IMR-90 (cell line): ENCODE data around the gene CMIP. TPM values are rescaled to one million over a fixed set of nuclear protein-coding genes. Genes with fewer than 3 reads are reported as not detected.

Experiments
- ATAC-seq: fragments of 200-7000 bp; cut with Tn5 transposase; 2 replicates; pipeline ENCODE4 v1.9.1; 2020; ENCODE audit warnings: low read depth, mild to moderate bottlenecking, moderate library complexity
- BruUV-seq: library from RNA; stranded (reverse); fragments of 400-500 nt; replicated peaks from 2 replicates; lab custom pipeline; 2021; lab: Mats Ljungman, UMichigan
- CTCF ChIA-PET: fragments of 300-600 bp; formaldehyde crosslinking; extraction: SDS; loops from one replicate; lab custom pipeline; 2021; ENCODE audit warnings: antibody characterized with exemption; lab: Yijun Ruan, JAX
- POLR2A ChIA-PET: fragments of 300-600 bp; sonication (Branson Sonifier 250); formaldehyde crosslinking; loops from one replicate; lab custom pipeline; 2022; ENCODE audit warnings: antibody characterized with exemption; ENCODE audit not compliant: unreplicated experiment; lab: Charles Lee
- DNase-seq: peaks from one replicate; pipeline ENCODE4 v3.0.0; 2013
- H2AFZ ChIP-seq: replicated peaks from 2 replicates; pipeline ENCODE3; 2013; ENCODE audit warnings: low read length, mild to moderate bottlenecking; ENCODE audit not compliant: poor library complexity
- H2AK5ac ChIP-seq: 2 replicates; pipeline ENCODE4 v1.6.1; 2013; ENCODE audit warnings: low read depth, low read length, inconsistent platforms
- H2AK9ac ChIP-seq: replicated peaks from 2 replicates; pipeline ENCODE3; 2013; ENCODE audit warnings: mild to moderate bottlenecking, low read depth, low read length, moderate library complexity; ENCODE audit not compliant: poor library complexity
- H2BK120ac ChIP-seq: 2 replicates; pipeline ENCODE4 v1.6.1; 2013; ENCODE audit warnings: low read depth, low read length, inconsistent platforms
- H2BK15ac ChIP-seq: 3 replicates; pipeline ENCODE4 v1.6.1; 2013; ENCODE audit warnings: low read depth, low read length, inconsistent platforms
- H2BK20ac ChIP-seq: 2 replicates; pipeline ENCODE4 v1.6.1; 2013; ENCODE audit warnings: low read depth, mild to moderate bottlenecking, inconsistent platforms, low read length, moderate library complexity
- H2BK5ac ChIP-seq: 2 replicates; pipeline ENCODE4 v1.6.1; 2013; ENCODE audit warnings: mild to moderate bottlenecking, low read depth, low read length, inconsistent platforms; ENCODE audit not compliant: poor library complexity, severe bottlenecking
- H3K14ac ChIP-seq: replicated peaks from 2 replicates; pipeline ENCODE4 v1.6.1; 2013; ENCODE audit warnings: low read depth, low read length, inconsistent platforms
- H3K18ac ChIP-seq: 2 replicates; pipeline ENCODE4 v1.6.1; 2013; ENCODE audit warnings: low read depth, low read length, control low read depth
- H3K23ac ChIP-seq: 2 replicates; pipeline ENCODE4 v1.6.1; 2013; ENCODE audit warnings: low read depth, low read length, inconsistent platforms
- H3K27ac ChIP-seq: 2 replicates; pipeline ENCODE4 v1.5.1; 2013; ENCODE audit warnings: mild to moderate bottlenecking, control low read depth, low read length; ENCODE audit not compliant: insufficient read depth
- H3K27me3 ChIP-seq: 2 replicates; pipeline ENCODE4 v1.6.1; 2013; ENCODE audit warnings: low read length; ENCODE audit not compliant: control insufficient read depth, insufficient read depth
- H3K36me3 ChIP-seq: 2 replicates; pipeline ENCODE4 v1.6.1; 2013; ENCODE audit warnings: low read length, mixed read lengths; ENCODE audit not compliant: control insufficient read depth, insufficient read depth
- H3K4ac ChIP-seq: 2 replicates; pipeline ENCODE4 v1.6.1; 2013; ENCODE audit warnings: low read depth, low read length, inconsistent platforms
- H3K4me1 ChIP-seq: 2 replicates; pipeline ENCODE4 v1.6.1; 2013; ENCODE audit warnings: low read length, mixed read lengths; ENCODE audit not compliant: control insufficient read depth, insufficient read depth
- H3K4me2 ChIP-seq: 2 replicates; pipeline ENCODE4 v1.6.1; 2013; ENCODE audit warnings: low read depth, mild to moderate bottlenecking, control low read depth, low read length, moderate library complexity
- H3K4me3 ChIP-seq: 2 replicates; pipeline ENCODE4 v1.5.1; 2013; ENCODE audit warnings: low read depth, mild to moderate bottlenecking, control low read depth, low read length, moderate library complexity; ENCODE audit not compliant: insufficient read depth
- H3K56ac ChIP-seq: 2 replicates; pipeline ENCODE4 v1.6.1; 2013; ENCODE audit warnings: low read length, inconsistent platforms; ENCODE audit not compliant: insufficient read depth; ENCODE audit errors: extremely low read depth
- H3K79me1 ChIP-seq, 2 experiments: 2 replicates each; pipeline ENCODE4 v1.6.1; 2013; ENCODE audit warnings: low read length in 2 of 2, inconsistent platforms in 1 of 2, low read depth in 1 of 2
- H3K9ac ChIP-seq: 2 replicates; pipeline ENCODE4 v1.6.1; 2013; ENCODE audit warnings: low read depth, low read length, control low read depth
- H3K9me1 ChIP-seq: 2 replicates; pipeline ENCODE4 v1.6.1; 2013; ENCODE audit warnings: low read length, inconsistent platforms; ENCODE audit not compliant: insufficient read depth
- H3K9me3 ChIP-seq: 2 replicates; pipeline ENCODE4 v1.6.1; 2013; ENCODE audit warnings: low read length; ENCODE audit not compliant: control insufficient read depth, insufficient read depth
- H4K20me1 ChIP-seq: 2 replicates; pipeline ENCODE4 v1.6.1; 2013; ENCODE audit warnings: low read length, inconsistent platforms; ENCODE audit not compliant: insufficient read depth
- H4K5ac ChIP-seq: 2 replicates; pipeline ENCODE4 v1.6.1; 2013; ENCODE audit warnings: mild to moderate bottlenecking, low read depth, low read length, control low read depth
- H4K8ac ChIP-seq, 2 experiments: 2 replicates each; pipeline ENCODE4 v1.6.1; 2013; ENCODE audit warnings: low read depth in 2 of 2, low read length in 2 of 2, control low read depth in 1 of 2, inconsistent platforms in 1 of 2
- H4K91ac ChIP-seq: 2 replicates; pipeline ENCODE4 v1.6.1; 2013; ENCODE audit warnings: low read depth, low read length, inconsistent platforms; ENCODE audit not compliant: insufficient read depth
- CHD1 ChIP-seq: IDR thresholded peaks from 2 replicates; pipeline ENCODE4 v1.6.1; 2012; ENCODE audit warnings: low read depth, low read length, improper control_type of control experiment
- WGBS, 2 experiments: methylation state at CpG; one replicate each; pipeline versions ENCODE4 v1.1.5 to v1.1.7; 2013; ENCODE audit warnings: missing lambda C conversion rate in 2 of 2; ENCODE audit not compliant: insufficient read length in 1 of 2; ENCODE audit errors: extremely low coverage in 2 of 2; 5-methylcytosine and 5-hydroxymethylcytosine counted together
- dilution Hi-C: fragments of 300-500 bp; cut with HindIII; formaldehyde crosslinking; loops from one replicate; pipeline ENCODE4 v1.14.3; 2018; ENCODE audit warnings: low sequenced_read_pairs; ENCODE audit not compliant: unreplicated experiment
- in situ Hi-C: fragments of 300-500 bp; cut with MboI; formaldehyde crosslinking; loops from 3 replicates; pipeline ENCODE4 v1.14.3; 2019; ENCODE audit warnings: low sequenced_read_pairs, inconsistent platforms, mixed read lengths
- intact Hi-C: fragments of 100-400 bp; cut with micrococcal nuclease; formaldehyde crosslinking; loops from 2 replicates; pipeline ENCODE4 v1.10.0; 2022
- polyA plus RNA-seq, 3 experiments: library from polyadenylated mRNA; depleted of rRNA; stranded (reverse); fragments of >200 nt; gene quantifications; 2 replicates each; pipeline ENCODE4 v1.2.3, GENCODE V29; 2012; ENCODE audit warnings: low replicate concordance in 1 of 3
- total RNA-seq: library from RNA; depleted of rRNA; stranded (reverse); fragments of >200 nt; gene quantifications from 2 replicates; pipeline ENCODE4 v1.2.3, GENCODE V29; 2012

The CMIP gene
- total and polyA plus RNA-seq, 2 of the 4 experiments (the other 2 are of a cell fraction) = 3.2 to 11.6 TPM

GRCh38 chr16:81547939-81548216 is 103.3 kb downstream of the CMIP start:
- Histone ChIP-seq H3K18ac (no peak overlapping the region), H3K9me3 (no peaks in the 10 kb centered on the region), H2BK20ac (no peak overlapping the region), H2AK9ac (no peak overlapping the region), H3K23ac (no peak overlapping the region), H3K4ac (no peak overlapping the region), H3K27me3 (no peaks in the 10 kb centered on the region), H4K20me1 (peaks cover 61% of the 10 kb centered on the region), H2AK5ac (no peak overlapping the region), H3K4me3 (no peak overlapping the region), H3K27ac (no peak overlapping the region), H2BK15ac (no peak overlapping the region), H4K8ac (no peak overlapping the region), H4K5ac (no peak overlapping the region), H3K36me3 (no peaks in the 10 kb centered on the region), H2BK5ac (no peak overlapping the region), H4K91ac (no peak overlapping the region), H3K9ac (no peak overlapping the region), H3K9me1 (peaks cover 49% of the 10 kb centered on the region), H3K4me2 (no peak overlapping the region), H2BK120ac (no peak overlapping the region), H3K4me1 (peaks cover 34% of the 10 kb centered on the region), H3K79me1 (peaks cover 43 to 77% of the 10 kb centered on the region in 2 experiments), H3K56ac (no peak overlapping the region), H3K14ac (no peak overlapping the region), H2AFZ (no peak overlapping the region)
- no TSS peak for BruUV-seq
- intact Hi-C loops (no loop called here), in situ Hi-C loops (no loop called here), dilution Hi-C loops (no loop called here)
- DNase-seq = no peak
- 88% methylated on average over 3 of the region's 5 CpGs; no CpG with 5 or more reads in 1 of the 2 experiments for WGBS, 2 experiments
- POLR2A ChIA-PET = no interaction called here
- CTCF ChIA-PET = no interaction called here
- no peak for TF ChIP-seq CHD1
- no peak for ATAC-seq
